B cell (primary cell): ENCODE measurements around the gene GPR35. TPM values are rescaled to one million over a fixed set of nuclear protein-coding genes. Genes with fewer than 3 reads are reported as not detected.

Experiments used
- ATAC-seq: fragments of 200-7000 bp; cut with Tn5 transposase; one replicate; pipeline ENCODE4 v1.10.0; 2021; ENCODE audit warnings: low read depth, mild to moderate bottlenecking, moderate number of reproducible peaks, moderate library complexity
- CTCF ChIA-PET: fragments of 350-600 bp; sonication (Branson Sonifier 250); formaldehyde crosslinking; loops from one replicate; lab custom pipeline; 2021; ENCODE audit warnings: antibody characterized with exemption, inconsistent platforms; lab: Charles Lee
- POLR2A ChIA-PET: fragments of 350-600 bp; sonication (Branson Sonifier 250); formaldehyde crosslinking; loops from one replicate; lab custom pipeline; 2021; ENCODE audit warnings: antibody characterized with exemption; lab: Charles Lee
- DNase-seq: peaks from one replicate; pipeline ENCODE4 v3.0.0; 2013
- H2AFZ ChIP-seq: 2 replicates; pipeline ENCODE4 v1.6.1; 2012; ENCODE audit warnings: mild to moderate bottlenecking, low read depth, low read length; ENCODE audit not compliant: insufficient read depth, poor library complexity, severe bottlenecking
- H3K27ac ChIP-seq, 2 donors: 1 replicate in 1 of 2; 2 replicates in 1 of 2; pipeline ENCODE4 v1.5.1; 2012 to 2013; ENCODE audit warnings: low read length in 2 of 2, mild to moderate bottlenecking in 2 of 2, moderate library complexity in 1 of 2
- H3K27me3 ChIP-seq, 4 experiments: fragments of 200-600 bp in 1 of 4; sonication (generic) in 1 of 4; replicated peaks in 1 of 4; 1 replicate in 2 of 4; 2 replicates in 2 of 4; pipeline versions ENCODE4 v1.6.1 to v1.7.0; 2013 to 2016; ENCODE audit warnings: low read length in 3 of 4, mild to moderate bottlenecking in 2 of 4, mixed read lengths in 1 of 4, moderate library complexity in 1 of 4; ENCODE audit not compliant: insufficient read depth in 4 of 4, control insufficient read depth in 3 of 4; ENCODE audit errors: control extremely low read depth in 1 of 4
- H3K36me3 ChIP-seq, 2 experiments: replicated peaks in 1 of 2; 1 replicate in 1 of 2; 2 replicates in 1 of 2; pipeline versions ENCODE4 v1.6.1 to v1.7.1; 2013; ENCODE audit warnings: low read length in 1 of 2; ENCODE audit not compliant: insufficient read depth in 2 of 2, control insufficient read depth in 1 of 2; ENCODE audit errors: control extremely low read depth in 1 of 2, extremely low read depth in 1 of 2
- H3K4me1 ChIP-seq, 2 donors: fragments of 200-600 bp in 1 of 2; sonication (generic) in 1 of 2; 1 replicate in 1 of 2; 2 replicates in 1 of 2; pipeline versions ENCODE4 v1.5.1 to v1.6.1; 2013 to 2017; ENCODE audit warnings: low read length in 2 of 2; ENCODE audit not compliant: control insufficient read depth in 2 of 2, insufficient read depth in 2 of 2
- H3K4me2 ChIP-seq: replicated peaks from 2 replicates; pipeline ENCODE3; 2012; ENCODE audit warnings: mild to moderate bottlenecking, low read depth, low read length; ENCODE audit not compliant: poor library complexity, severe bottlenecking
- H3K4me3 ChIP-seq, 5 experiments: fragments of 200-600 bp in 1 of 5; sonication (generic) in 1 of 5; 1 replicate in 3 of 5; 2 replicates in 2 of 5; pipeline versions ENCODE4 v1.5.1 to v1.7.0; 2011 to 2016; ENCODE audit warnings: low read length in 4 of 5, mild to moderate bottlenecking in 4 of 5, low read depth in 2 of 5, control low read depth in 1 of 5, moderate library complexity in 1 of 5; ENCODE audit not compliant: insufficient read depth in 1 of 5; ENCODE audit errors: control extremely low read depth in 1 of 5, extremely low read depth in 1 of 5
- H3K79me2 ChIP-seq: fragments of 200-600 bp; sonication (generic); one replicate; pipeline ENCODE4 v1.6.0; 2016; ENCODE audit warnings: low read length; ENCODE audit not compliant: control insufficient read depth, insufficient read depth
- H3K9ac ChIP-seq: fragments of 200-600 bp; sonication (generic); 2 replicates; pipeline ENCODE4 v1.6.1; 2017; ENCODE audit warnings: mild to moderate bottlenecking, low read length, moderate library complexity
- H3K9me3 ChIP-seq, 3 donors: one replicate each; pipeline versions ENCODE4 v1.6.1 to v1.7.1; 2013; ENCODE audit warnings: low read length in 2 of 3; ENCODE audit not compliant: control insufficient read depth in 2 of 3, insufficient read depth in 1 of 3; ENCODE audit errors: control extremely low read depth in 1 of 3
- H4K20me1 ChIP-seq: 2 replicates; pipeline ENCODE4 v1.6.0; 2012; ENCODE audit warnings: mild to moderate bottlenecking, low read length; ENCODE audit not compliant: insufficient read depth, control insufficient read depth, poor library complexity, severe bottlenecking
- H3K27ac Mint-ChIP-seq: one replicate; pipeline ENCODE4 v1.8.0; 2021; ENCODE audit warnings: mixed read lengths
- H3K27me3 Mint-ChIP-seq: one replicate; pipeline ENCODE4 v1.8.0; 2021; ENCODE audit warnings: mixed read lengths
- H3K4me1 Mint-ChIP-seq: one replicate; pipeline ENCODE4 v1.8.0; 2021; ENCODE audit warnings: mixed read lengths
- H3K4me3 Mint-ChIP-seq: one replicate; pipeline ENCODE4 v1.8.0; 2021; ENCODE audit warnings: mixed read lengths
- H3K9me3 Mint-ChIP-seq: one replicate; pipeline ENCODE4 v1.8.0; 2022; ENCODE audit warnings: mixed read lengths; ENCODE audit not compliant: insufficient read depth
- EZH2 ChIP-seq: IDR thresholded peaks from 2 replicates; pipeline ENCODE4 v1.6.1; 2012; ENCODE audit warnings: borderline replicate concordance, low read depth, mild to moderate bottlenecking, moderate library complexity, low read length; ENCODE audit not compliant: insufficient read depth, poor library complexity, severe bottlenecking
- whole genome bisulfite sequencing: methylation state at CpG from one replicate; pipeline ENCODE4 v1.1.5; 2013; ENCODE audit warnings: missing lambda C conversion rate; ENCODE audit not compliant: insufficient coverage; 5-methylcytosine and 5-hydroxymethylcytosine counted together
- intact Hi-C: fragments of 100-400 bp; cut with micrococcal nuclease; formaldehyde crosslinking; loops from one replicate; pipeline ENCODE4 v1.10.0; 2022
- polyA plus RNA-seq: library from polyadenylated mRNA; depleted of rRNA; stranded (reverse); fragments of >200 nt; gene quantifications from 2 replicates; pipeline ENCODE4 v1.2.3, GENCODE V29; 2012
- total RNA-seq, 2 donors: library from RNA; stranded (reverse); fragments of 120-200 nt in 1 of 2; gene quantifications; 1 replicate in 1 of 2; 2 replicates in 1 of 2; pipeline versions ENCODE4 v1.2.3 to v1.2.4, GENCODE V29; 2013 to 2022
- TF ChIP-seq, protein P1 (sequence below): fragments of 200-600 bp; IDR thresholded peaks from one replicate; pipeline ENCODE4 v1.8.0; 2022; ENCODE audit warnings: antibody characterized with exemption, mild to moderate bottlenecking

The GPR35 gene
- total and polyA plus RNA-seq, 2 donors (not counting 1 experiment from before 2014, with no cell fraction given), result 1.8 to 9.6 TPM

DNA sequence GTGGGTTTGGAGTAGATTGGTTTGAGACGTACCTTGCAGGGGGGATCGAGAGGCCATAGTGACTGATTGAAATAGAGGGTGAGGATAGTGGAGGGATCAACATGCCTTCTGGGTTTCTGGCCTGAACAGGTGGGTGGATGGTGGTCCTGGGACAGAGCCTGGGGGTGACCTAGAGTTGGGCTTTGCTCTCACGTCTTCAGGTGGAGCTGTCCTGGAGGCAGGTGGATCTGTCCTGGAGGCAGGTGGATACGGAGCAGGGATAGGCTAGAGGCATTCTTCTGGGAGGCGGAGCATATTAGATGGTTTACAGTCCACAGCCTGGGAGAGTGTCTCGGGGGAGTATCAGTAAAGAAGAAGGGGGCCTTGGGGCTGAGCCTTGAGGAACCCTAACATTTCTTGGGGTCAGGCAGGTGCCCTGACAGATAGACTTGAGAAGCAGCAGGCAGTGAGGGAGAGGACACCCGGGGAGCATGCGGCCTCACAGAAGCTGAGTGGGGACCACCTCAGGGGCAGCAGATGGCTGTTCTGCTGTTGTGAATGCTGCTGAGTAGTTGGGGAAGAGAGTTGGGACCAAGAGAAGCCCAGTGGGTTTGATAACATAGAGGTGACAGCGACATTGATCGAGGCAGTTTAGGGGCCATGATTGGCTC, 37.1 kb upstream of the GPR35 start:
- ChIA-PET POLR2A (interaction anchor here (3.7 kb wide), 1 partner anchor 28 kb away, joined by 59 read pairs; the partner anchor contains the start of gene DUSP28), CTCF (interaction anchor here (2.3 to 7.2 kb wide), 3 partner anchors 24 to 74 kb away, joined by 12 to 126 read pairs (median 25); partner anchors contain the start of genes ANKMY1 and DUSP28)
- H3K36me3 ChIP-seq, result peaks cover 0 to 22% of the 10 kb centered on the region in 2 experiments
- peak overlapping the region; percentile 8 for H3K27ac Mint-ChIP-seq
- intact Hi-C loops, result no loop called here
- no peak for DNase-seq
- H3K27me3 ChIP-seq, result no peaks in the 10 kb centered on the region
- no peak for TF ChIP-seq EZH2
- H3K4me3 Mint-ChIP-seq, result peak overlapping the region; percentile 93
- H3K4me3 ChIP-seq, result peak overlapping the region in 1 of 5 experiments; percentile 93
- no peaks in the 10 kb centered on the region for H3K9me3 ChIP-seq
- H2AFZ ChIP-seq, result no peak overlapping the region
- peaks cover 94% of the 10 kb centered on the region for H3K79me2 ChIP-seq
- no peak for ATAC-seq
- H3K9me3 Mint-ChIP-seq, result no peaks in the 10 kb centered on the region
- WGBS, result 94% methylated on average over 10 of the region's 10 CpGs
- no peak overlapping the region for H3K9ac ChIP-seq
- no peaks in the 10 kb centered on the region for H3K27me3 Mint-ChIP-seq
- peak overlapping the region; percentile 94 for H3K4me2 ChIP-seq
- H3K4me1 ChIP-seq, result peaks cover 32 to 40% of the 10 kb centered on the region in 2 donors
- peaks cover 42% of the 10 kb centered on the region for H3K4me1 Mint-ChIP-seq
- H3K27ac ChIP-seq, result no peak overlapping the region
- peaks cover 86% of the 10 kb centered on the region for H4K20me1 ChIP-seq

DNA sequence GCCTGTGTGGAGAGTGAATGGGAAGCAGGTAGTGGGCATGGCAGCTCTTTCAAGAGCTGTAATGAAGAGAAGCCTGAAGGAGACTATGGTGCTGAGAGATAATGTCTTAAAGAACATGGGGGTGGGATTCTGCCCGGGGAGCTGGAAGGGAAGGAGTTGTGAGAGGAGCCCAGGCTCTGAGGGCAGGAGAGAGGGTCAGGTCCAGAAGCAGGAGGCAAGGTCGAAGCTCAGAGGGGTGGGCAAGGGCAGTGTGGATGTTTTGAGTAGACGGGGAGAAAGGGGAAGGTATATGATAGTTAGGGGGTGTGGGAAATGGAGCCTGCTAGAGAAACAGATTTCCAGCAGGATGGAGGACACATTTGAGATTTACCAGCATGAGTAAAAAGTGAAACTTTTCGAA, 36.6 kb upstream of the GPR35 start:
- Histone ChIP-seq H3K27me3 (no peaks in the 10 kb centered on the region), H2AFZ (no peak overlapping the region), H3K27ac (no peak overlapping the region), H3K4me2 (peak overlapping the region; percentile 94), H3K9ac (no peak overlapping the region), H3K36me3 (peaks cover 0 to 22% of the 10 kb centered on the region in 2 experiments), H3K4me1 (peaks cover 32 to 37% of the 10 kb centered on the region in 2 donors), H4K20me1 (peaks cover 86% of the 10 kb centered on the region), H3K9me3 (no peaks in the 10 kb centered on the region), H3K4me3 (no peak overlapping the region), H3K79me2 (peaks cover 94% of the 10 kb centered on the region)
- Mint-ChIP-seq H3K4me1 (peaks cover 39% of the 10 kb centered on the region), H3K4me3 (peak overlapping the region; percentile 93), H3K27ac (no peak overlapping the region), H3K27me3 (no peaks in the 10 kb centered on the region), H3K9me3 (no peaks in the 10 kb centered on the region)
- WGBS, result 98% methylated on average over 4 of the region's 4 CpGs
- DNase-seq (no peak), ATAC-seq (no peak)
- CTCF ChIA-PET, result interaction anchor here (7.2 kb wide), 1 partner anchor 25 kb away, joined by 126 read pairs; the partner anchor contains the start of gene DUSP28
- TF ChIP-seq, protein P1, sequence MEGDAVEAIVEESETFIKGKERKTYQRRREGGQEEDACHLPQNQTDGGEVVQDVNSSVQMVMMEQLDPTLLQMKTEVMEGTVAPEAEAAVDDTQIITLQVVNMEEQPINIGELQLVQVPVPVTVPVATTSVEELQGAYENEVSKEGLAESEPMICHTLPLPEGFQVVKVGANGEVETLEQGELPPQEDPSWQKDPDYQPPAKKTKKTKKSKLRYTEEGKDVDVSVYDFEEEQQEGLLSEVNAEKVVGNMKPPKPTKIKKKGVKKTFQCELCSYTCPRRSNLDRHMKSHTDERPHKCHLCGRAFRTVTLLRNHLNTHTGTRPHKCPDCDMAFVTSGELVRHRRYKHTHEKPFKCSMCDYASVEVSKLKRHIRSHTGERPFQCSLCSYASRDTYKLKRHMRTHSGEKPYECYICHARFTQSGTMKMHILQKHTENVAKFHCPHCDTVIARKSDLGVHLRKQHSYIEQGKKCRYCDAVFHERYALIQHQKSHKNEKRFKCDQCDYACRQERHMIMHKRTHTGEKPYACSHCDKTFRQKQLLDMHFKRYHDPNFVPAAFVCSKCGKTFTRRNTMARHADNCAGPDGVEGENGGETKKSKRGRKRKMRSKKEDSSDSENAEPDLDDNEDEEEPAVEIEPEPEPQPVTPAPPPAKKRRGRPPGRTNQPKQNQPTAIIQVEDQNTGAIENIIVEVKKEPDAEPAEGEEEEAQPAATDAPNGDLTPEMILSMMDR, result no peak
- TF ChIP-seq EZH2, result no peak
- POLR2A ChIA-PET, result interaction anchor here (3.7 kb wide), 1 partner anchor 28 kb away, joined by 59 read pairs; the partner anchor contains the start of gene DUSP28
- intact Hi-C loops, result no loop called here
